ENCODE results near the gene RIGI.

DNA sequence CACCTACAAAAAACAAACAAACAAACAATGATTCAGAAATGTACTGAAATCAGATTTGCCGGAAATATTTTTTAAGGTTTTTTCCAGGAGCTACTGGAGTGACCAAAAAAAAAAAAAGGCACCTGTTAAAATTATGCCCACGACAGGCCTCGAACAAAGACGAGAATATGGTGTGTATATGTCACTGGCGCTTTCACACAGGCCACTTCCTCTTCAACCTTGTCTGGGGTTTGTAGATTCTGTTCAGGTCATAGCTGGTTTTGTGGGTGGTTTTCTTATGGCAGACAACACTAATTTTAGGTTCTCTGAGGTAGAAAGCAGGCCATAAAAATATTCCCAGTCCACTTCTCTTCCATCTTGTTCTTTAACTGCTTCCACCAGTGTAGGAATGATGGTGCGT, 40.0 kb upstream of the RIGI start:
- TF ChIP-seq, protein P1, sequence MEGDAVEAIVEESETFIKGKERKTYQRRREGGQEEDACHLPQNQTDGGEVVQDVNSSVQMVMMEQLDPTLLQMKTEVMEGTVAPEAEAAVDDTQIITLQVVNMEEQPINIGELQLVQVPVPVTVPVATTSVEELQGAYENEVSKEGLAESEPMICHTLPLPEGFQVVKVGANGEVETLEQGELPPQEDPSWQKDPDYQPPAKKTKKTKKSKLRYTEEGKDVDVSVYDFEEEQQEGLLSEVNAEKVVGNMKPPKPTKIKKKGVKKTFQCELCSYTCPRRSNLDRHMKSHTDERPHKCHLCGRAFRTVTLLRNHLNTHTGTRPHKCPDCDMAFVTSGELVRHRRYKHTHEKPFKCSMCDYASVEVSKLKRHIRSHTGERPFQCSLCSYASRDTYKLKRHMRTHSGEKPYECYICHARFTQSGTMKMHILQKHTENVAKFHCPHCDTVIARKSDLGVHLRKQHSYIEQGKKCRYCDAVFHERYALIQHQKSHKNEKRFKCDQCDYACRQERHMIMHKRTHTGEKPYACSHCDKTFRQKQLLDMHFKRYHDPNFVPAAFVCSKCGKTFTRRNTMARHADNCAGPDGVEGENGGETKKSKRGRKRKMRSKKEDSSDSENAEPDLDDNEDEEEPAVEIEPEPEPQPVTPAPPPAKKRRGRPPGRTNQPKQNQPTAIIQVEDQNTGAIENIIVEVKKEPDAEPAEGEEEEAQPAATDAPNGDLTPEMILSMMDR (IDR thresholded peaks at IDR 0.05) = no peak
- TF ChIP-seq POLR2A (IDR thresholded peaks at IDR 0.05) = no peak
- TF ChIP-seq EP300 (IDR thresholded peaks at IDR 0.05; ENCODE audit: low read depth) = no peak
- TF ChIP-seq POLR2AphosphoS5 (IDR thresholded peaks at IDR 0.05) = no peak

Measured in transverse colon (tissue), 4 donors.